ENCODE measurements around the gene TBL3. TPM values are rescaled to one million over a fixed set of nuclear protein-coding genes. Genes with fewer than 3 reads are reported as not detected.

Gene TBL3
- total RNA-seq, 1 donor from 2014 or later, result 72.5 TPM

DNA sequence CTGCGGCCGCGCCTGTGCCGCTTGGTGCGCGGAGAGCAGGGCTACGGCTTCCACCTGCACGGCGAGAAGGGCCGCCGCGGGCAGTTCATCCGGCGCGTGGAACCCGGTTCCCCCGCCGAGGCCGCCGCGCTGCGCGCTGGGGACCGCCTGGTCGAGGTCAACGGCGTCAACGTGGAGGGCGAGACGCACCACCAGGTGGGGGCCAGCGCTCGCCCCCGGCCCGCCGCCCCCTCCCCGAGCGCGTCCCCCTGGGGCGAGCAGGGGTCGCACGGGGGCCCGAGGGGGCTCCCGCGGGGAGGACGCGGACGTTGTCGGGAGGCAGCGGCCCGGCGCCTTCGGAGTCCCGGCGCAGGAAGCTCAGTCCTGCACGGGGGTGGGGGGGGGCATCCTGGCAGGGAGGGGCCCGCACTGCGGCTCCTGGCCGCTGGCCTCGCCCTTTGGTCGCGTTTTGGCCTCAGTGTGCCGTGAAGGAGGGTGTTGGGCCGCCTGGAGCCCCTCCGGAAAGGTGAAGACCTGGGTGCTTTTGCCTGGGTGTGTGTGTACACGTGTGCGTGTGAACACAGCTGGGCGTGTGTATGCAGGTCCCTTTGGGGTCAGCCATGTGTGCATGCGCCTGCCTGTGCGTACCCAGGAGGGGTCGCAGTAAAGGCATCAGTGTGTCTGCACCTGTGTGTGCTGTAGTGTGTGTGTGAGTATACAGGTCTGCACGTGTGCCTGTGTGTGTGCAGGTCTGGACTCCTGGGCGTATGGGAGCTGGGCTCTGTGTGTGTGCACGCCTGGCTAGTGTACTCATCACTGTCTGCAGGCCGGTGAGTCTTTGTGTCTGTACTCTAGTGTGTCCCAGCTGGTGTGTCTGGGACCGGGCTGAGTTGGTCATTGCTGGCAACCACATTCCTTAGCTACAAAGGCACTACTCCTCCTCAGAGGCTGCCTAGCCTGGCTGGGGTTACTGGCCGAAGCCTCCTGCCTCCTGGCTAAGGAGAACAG, 55.5 kb downstream of the TBL3 start:
- no peak overlapping the region for H3K27ac Mint-ChIP-seq
- H3K4me1 Mint-ChIP-seq (ENCODE audit: low read depth), result peaks cover 14% of the 10 kb centered on the region
- peak overlapping the region; percentile 52 for H3K4me3 Mint-ChIP-seq (ENCODE audit: low read depth)
- H3K27me3 Mint-ChIP-seq (ENCODE audit: low read depth), result peaks cover 34% of the 10 kb centered on the region
- no peaks in the 10 kb centered on the region for H3K36me3 Mint-ChIP-seq (ENCODE audit: low read depth)
- intact Hi-C loops (cut with micrococcal nuclease), result loop anchor here (10.0 kb wide), 1 partner anchor 227 kb away; the partner anchor contains the start of gene ECI1
- no peak for DNase-seq (ENCODE audit: low spot score)
- H3K9me3 Mint-ChIP-seq, result no peaks in the 10 kb centered on the region

DNA sequence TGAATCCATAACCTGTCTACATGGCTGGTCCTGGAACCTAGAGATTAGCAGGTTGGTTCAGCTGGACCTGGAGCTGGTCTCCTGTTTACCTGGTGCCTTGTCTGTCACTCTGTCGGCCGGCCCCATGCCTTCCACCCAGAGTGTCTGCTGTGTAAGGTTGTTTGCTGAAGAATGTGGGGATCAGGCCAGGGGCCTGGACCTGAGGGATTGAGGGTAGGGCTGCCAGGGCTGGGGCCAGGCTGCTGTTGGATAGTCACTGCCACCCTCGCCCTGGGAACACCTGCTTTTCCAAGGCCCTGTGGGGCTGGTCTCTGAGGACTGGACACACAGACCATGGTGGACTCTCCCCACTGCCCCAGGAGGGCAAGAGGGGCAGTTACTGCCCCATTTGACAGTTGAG, 56.3 kb downstream of the TBL3 start:
- Mint-ChIP-seq H3K27ac (no peak overlapping the region), H3K36me3 (ENCODE audit: low read depth) (no peaks in the 10 kb centered on the region), H3K9me3 (no peaks in the 10 kb centered on the region), H3K4me3 (ENCODE audit: low read depth) (no peak overlapping the region), H3K27me3 (ENCODE audit: low read depth) (peaks cover 27% of the 10 kb centered on the region), H3K4me1 (ENCODE audit: low read depth) (peaks cover 11% of the 10 kb centered on the region)
- DNase-seq (ENCODE audit: low spot score), result no peak
- intact Hi-C loops (cut with micrococcal nuclease), result loop anchor here (10.0 kb wide), 1 partner anchor 227 kb away; the partner anchor contains the start of gene ECI1

- peaks cover 27% of the 10 kb centered on the region for H3K27me3 Mint-ChIP-seq (ENCODE audit: low read depth)
- H3K9me3 Mint-ChIP-seq, result no peaks in the 10 kb centered on the region
- H3K4me1 Mint-ChIP-seq (ENCODE audit: low read depth), result peaks cover 9% of the 10 kb centered on the region
- intact Hi-C loops (cut with micrococcal nuclease), result loop anchor here (10.0 kb wide), 1 partner anchor 226 kb away; the partner anchor contains the start of gene ECI1
- no peak overlapping the region for H3K4me3 Mint-ChIP-seq (ENCODE audit: low read depth)
- no peak for DNase-seq (ENCODE audit: low spot score)
- H3K36me3 Mint-ChIP-seq (ENCODE audit: low read depth), result no peaks in the 10 kb centered on the region
- no peak overlapping the region for H3K27ac Mint-ChIP-seq
These were observed 56.9 kb downstream of the TBL3 start for GRCh38 chr16:2028620-2029220.

- no peaks in the 10 kb centered on the region for H3K9me3 Mint-ChIP-seq
- intact Hi-C loops (cut with micrococcal nuclease), result loop anchor here (10.0 kb wide), 1 partner anchor 225 kb away; the partner anchor contains the start of gene ECI1
- no peak overlapping the region for H3K27ac Mint-ChIP-seq
- H3K4me1 Mint-ChIP-seq (ENCODE audit: low read depth), result peaks cover 5% of the 10 kb centered on the region
- H3K27me3 Mint-ChIP-seq (ENCODE audit: low read depth), result peaks cover 27% of the 10 kb centered on the region
- H3K36me3 Mint-ChIP-seq (ENCODE audit: low read depth), result no peaks in the 10 kb centered on the region
- H3K4me3 Mint-ChIP-seq (ENCODE audit: low read depth), result no peak overlapping the region
- DNase-seq (ENCODE audit: low spot score), result no peak
These were observed 57.5 kb downstream of the TBL3 start for GRCh38 chr16:2029350-2029749.

- no peak for DNase-seq (ENCODE audit: low spot score)
- Mint-ChIP-seq H3K9me3 (no peaks in the 10 kb centered on the region), H3K27ac (no peak overlapping the region), H3K36me3 (ENCODE audit: low read depth) (no peaks in the 10 kb centered on the region), H3K4me1 (ENCODE audit: low read depth) (peaks cover 5% of the 10 kb centered on the region), H3K4me3 (ENCODE audit: low read depth) (no peak overlapping the region), H3K27me3 (ENCODE audit: low read depth) (peaks cover 26% of the 10 kb centered on the region)
- intact Hi-C loops (cut with micrococcal nuclease), result no loop called here
These were observed 58.2 kb downstream of the TBL3 start for GRCh38 chr16:2030036-2030435.

DNA sequence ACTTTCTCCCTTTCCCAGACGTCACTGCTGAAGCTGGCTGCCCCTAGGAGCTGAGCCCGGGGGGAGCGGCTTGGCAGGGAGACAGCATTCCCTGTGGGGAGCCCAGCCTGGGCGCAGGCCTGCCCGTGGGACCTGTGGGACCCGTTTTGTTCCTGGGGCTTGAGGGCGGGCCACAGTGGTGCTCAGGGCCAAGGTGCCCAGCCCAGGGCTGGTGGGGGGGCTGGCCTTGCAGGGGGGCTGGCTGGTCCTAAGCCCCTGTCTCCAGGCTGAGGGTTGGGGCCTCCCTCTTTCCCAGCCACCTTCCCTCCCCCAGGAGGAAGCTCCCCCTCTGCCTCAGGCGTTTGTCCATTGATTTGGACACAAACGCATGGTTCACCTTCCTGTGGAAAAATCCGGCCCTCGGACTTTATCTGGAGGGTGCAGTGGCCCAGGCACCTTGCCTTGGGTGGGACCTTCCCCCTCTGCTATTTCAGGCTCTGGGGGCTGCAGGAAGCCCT, 59.3 kb downstream of the TBL3 start:
- no peak for DNase-seq (ENCODE audit: low spot score)
- H3K36me3 Mint-ChIP-seq (ENCODE audit: low read depth), result no peaks in the 10 kb centered on the region
- H3K4me1 Mint-ChIP-seq (ENCODE audit: low read depth), result no peaks in the 10 kb centered on the region
- H3K9me3 Mint-ChIP-seq, result no peaks in the 10 kb centered on the region
- no peak overlapping the region for H3K27ac Mint-ChIP-seq
- H3K27me3 Mint-ChIP-seq (ENCODE audit: low read depth), result peaks cover 19% of the 10 kb centered on the region
- intact Hi-C loops (cut with micrococcal nuclease), result no loop called here
- H3K4me3 Mint-ChIP-seq (ENCODE audit: low read depth), result no peak overlapping the region

Other genes with a start within 250 kb of the TBL3 start
- gene NME3, start 200.5 kb upstream of the TBL3 start, total RNA-seq, result 45.6 and 46.1 TPM in 2 replicates
- gene EME2, start 199.2 kb upstream of the TBL3 start, total RNA-seq, result 26.1 and 26.2 TPM in 2 replicates
- 179 and 184 TPM in 2 replicates for gene MRPS34, start 198.9 kb upstream of the TBL3 start, total RNA-seq
- 27.1 and 28.3 TPM in 2 replicates for gene SPSB3, start 189.5 kb upstream of the TBL3 start, total RNA-seq
- 64.5 and 66.7 TPM in 2 replicates for gene NUBP2, start 189.1 kb upstream of the TBL3 start, total RNA-seq
- gene IGFALS, start 178.3 kb upstream of the TBL3 start, total RNA-seq, result not detected in 2 replicates
- 60.3 and 67.6 TPM in 2 replicates for gene HAGH, start 145.2 kb upstream of the TBL3 start, total RNA-seq
- 17.6 and 20.8 TPM in 2 replicates for gene FAHD1, start 144.8 kb upstream of the TBL3 start, total RNA-seq
- not detected in 2 replicates for gene MEIOB, start 99.9 kb upstream of the TBL3 start, total RNA-seq
- gene HS3ST6, start 53.6 kb upstream of the TBL3 start, total RNA-seq, result not detected in 2 replicates
- gene MSRB1, start 28.9 kb upstream of the TBL3 start, total RNA-seq, result 33.5 and 35.0 TPM in 2 replicates
- gene RPL3L, start 17.4 kb upstream of the TBL3 start, total RNA-seq, result 0.66 and 0.85 TPM in 2 replicates
- gene NDUFB10, start 12.5 kb upstream of the TBL3 start, total RNA-seq, result 132 TPM in 2 replicates
- 3,560 and 3,687 TPM in 2 replicates for gene RPS2, start 7.2 kb upstream of the TBL3 start, total RNA-seq
- 0.39 TPM in 1 of 2 replicates, not detected in the other for gene RNF151, start 5.2 kb upstream of the TBL3 start, total RNA-seq
- gene NOXO1, start 9.4 kb downstream of the TBL3 start, total RNA-seq, result 0.21 and 0.23 TPM in 2 replicates
- gene GFER, start 12.1 kb downstream of the TBL3 start, total RNA-seq, result 39.2 and 40.0 TPM in 2 replicates
- gene SYNGR3, start 17.9 kb downstream of the TBL3 start, total RNA-seq, result 21.1 and 21.3 TPM in 2 replicates
- gene ZNF598, start 37.8 kb downstream of the TBL3 start, total RNA-seq, result 82.0 and 83.3 TPM in 2 replicates
- 4.2 and 5.1 TPM in 2 replicates for gene NPW, start 47.7 kb downstream of the TBL3 start, total RNA-seq
- gene NHERF2, start 54.8 kb downstream of the TBL3 start, total RNA-seq, result 2.3 and 2.6 TPM in 2 replicates
- 43.5 and 54.7 TPM in 2 replicates for gene NTHL1, start 75.8 kb downstream of the TBL3 start, total RNA-seq
- gene TSC2, start 75.9 kb downstream of the TBL3 start, total RNA-seq, result 89.7 and 92.8 TPM in 2 replicates
- 86.9 and 94.4 TPM in 2 replicates for gene PKD1, start 163.8 kb downstream of the TBL3 start, total RNA-seq
- 0.46 and 0.59 TPM in 2 replicates for gene RAB26, start 176.6 kb downstream of the TBL3 start, total RNA-seq
- gene TRAF7, start 183.7 kb downstream of the TBL3 start, total RNA-seq, result 69.8 and 70.7 TPM in 2 replicates
- 0.48 and 1.0 TPM in 2 replicates for gene CASKIN1, start 224.6 kb downstream of the TBL3 start, total RNA-seq
- 54.3 and 56.4 TPM in 2 replicates for gene MLST8, start 233.4 kb downstream of the TBL3 start, total RNA-seq
- 24.6 and 25.2 TPM in 2 replicates for gene BRICD5, start 238.8 kb downstream of the TBL3 start, total RNA-seq
- 36.1 and 37.7 TPM in 2 replicates for gene PGP, start 242.8 kb downstream of the TBL3 start, total RNA-seq